ENCODE results near the gene NACC2.

- TF ChIP-seq CTCF (conservative IDR thresholded peaks at IDR 0.05; ENCODE audit: low read depth in 2 of 2), result no peak
- TF ChIP-seq EZH2 (IDR thresholded peaks at IDR 0.05; ENCODE audit: low read depth, unreplicated experiment), result no peak
- no peak for TF ChIP-seq POLR2AphosphoS5 (IDR thresholded peaks at IDR 0.05; ENCODE audit: low read depth)
- TF ChIP-seq REST (IDR thresholded peaks at IDR 0.05; ENCODE audit: unreplicated experiment), result no peak
- TF ChIP-seq CREB1 (CRISPR knock-in tag; IDR thresholded peaks at IDR 0.05; ENCODE audit: low read depth), result no peak
- no peak for TF ChIP-seq EZH2phosphoT487 (IDR thresholded peaks at IDR 0.05; ENCODE audit: unreplicated experiment)
- no peak for TF ChIP-seq NANOG (IDR thresholded peaks at IDR 0.05; ENCODE audit: borderline replicate concordance)
- TF ChIP-seq ETS1 (IDR thresholded peaks at IDR 0.05), result no peak
- no peak for TF ChIP-seq ZNF331 (CRISPR knock-in tag; IDR thresholded peaks at IDR 0.05; ENCODE audit: low read depth)
- no peak for TF ChIP-seq JUNB (IDR thresholded peaks at IDR 0.05; ENCODE audit: unreplicated experiment)
These were observed 66.2 kb downstream of the NACC2 start for GRCh38 chr9:136028760-136029470.
